Heart left ventricle (tissue), 13 donors: ENCODE results near the gene MRTO4.

Experiments used
- POLR2A ChIP-seq, 2 donors: fragments of 450-650 bp; IDR thresholded peaks; one replicate each; pipeline ENCODE4 v1.6.1; 2017; ENCODE audit warnings: antibody characterized with exemption in 2 of 2, mild to moderate bottlenecking in 2 of 2, moderate library complexity in 2 of 2
- TF ChIP-seq, protein P1 (sequence below), 12 donors: fragments of 200-600 bp; sonication (generic) in 4 of 12; IDR thresholded peaks; one replicate each; pipeline versions ENCODE4 v1.5.0 to v1.8.0; 2018 to 2022; ENCODE audit warnings: antibody characterized with exemption in 12 of 12, mild to moderate bottlenecking in 5 of 12
- donor health status: ischemic (EF 13 %, LVEDD 7.1; RV severe dilation, severe dysfunction).
- donor health status: DM: no; HTN: yes; CAD: no.
- donor health status: DM: no; HTN: no; CAD: no.
- donor health status: ischemic (EF 25% LVEDD 6.9; RV normal size, moderate dysfunction).
- donor health status: ischemic (EF 25% LVEDD 5.7; RV mildly dilated, moderate dysfunction).
- donor health status: ischemic (EF 35%, LVEDD 5.7; RV mildly dilated, moderate dysfunction).
- donor health status: nonischemic (EF 11% LVEDD 7.7; RV severe dilation, severe dysfunction).
- donor health status: DM: yes; HTN: yes; CAD: no.
- donor health status: PGD.
- donor health status: ischemic (EF 29% LVEDD 5.4; RV normal size, mild dysfunction).
- donor health status: nonischemic (EF 23%, LVEDD 6.1; RV moderate dilation, normal function).

DNA sequence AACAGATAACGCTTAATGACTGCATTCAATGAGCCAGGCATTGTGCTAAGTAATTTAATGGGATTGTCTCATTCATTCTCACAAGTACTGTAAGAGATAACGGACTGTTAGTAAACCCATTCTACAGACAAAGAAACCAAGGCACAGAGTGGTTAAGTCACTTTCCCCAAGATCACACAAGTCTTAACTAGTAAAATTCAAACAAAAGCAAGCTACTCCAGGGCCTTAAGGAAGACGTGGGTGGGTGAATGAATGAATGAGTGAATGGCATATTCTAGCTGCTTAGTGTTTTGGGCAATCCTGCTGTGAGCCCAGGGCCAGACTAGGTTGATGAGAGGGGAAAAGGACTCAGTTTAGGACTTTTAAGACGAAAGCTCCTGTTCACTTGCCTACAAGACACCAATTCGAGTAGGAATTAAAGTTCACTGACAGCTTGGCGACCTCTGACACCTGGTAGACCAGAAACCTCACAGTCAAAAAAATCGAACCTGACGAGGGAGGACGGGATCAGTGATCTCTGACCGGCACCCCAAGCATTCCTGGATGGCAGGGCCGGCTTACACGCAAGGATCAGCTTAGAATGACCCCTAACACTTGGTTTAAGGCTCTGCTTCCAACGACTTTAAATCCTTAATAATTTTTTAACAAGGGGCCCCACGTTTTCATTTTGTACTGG is 838 bp upstream of the MRTO4 start:
- TF ChIP-seq, protein P1, sequence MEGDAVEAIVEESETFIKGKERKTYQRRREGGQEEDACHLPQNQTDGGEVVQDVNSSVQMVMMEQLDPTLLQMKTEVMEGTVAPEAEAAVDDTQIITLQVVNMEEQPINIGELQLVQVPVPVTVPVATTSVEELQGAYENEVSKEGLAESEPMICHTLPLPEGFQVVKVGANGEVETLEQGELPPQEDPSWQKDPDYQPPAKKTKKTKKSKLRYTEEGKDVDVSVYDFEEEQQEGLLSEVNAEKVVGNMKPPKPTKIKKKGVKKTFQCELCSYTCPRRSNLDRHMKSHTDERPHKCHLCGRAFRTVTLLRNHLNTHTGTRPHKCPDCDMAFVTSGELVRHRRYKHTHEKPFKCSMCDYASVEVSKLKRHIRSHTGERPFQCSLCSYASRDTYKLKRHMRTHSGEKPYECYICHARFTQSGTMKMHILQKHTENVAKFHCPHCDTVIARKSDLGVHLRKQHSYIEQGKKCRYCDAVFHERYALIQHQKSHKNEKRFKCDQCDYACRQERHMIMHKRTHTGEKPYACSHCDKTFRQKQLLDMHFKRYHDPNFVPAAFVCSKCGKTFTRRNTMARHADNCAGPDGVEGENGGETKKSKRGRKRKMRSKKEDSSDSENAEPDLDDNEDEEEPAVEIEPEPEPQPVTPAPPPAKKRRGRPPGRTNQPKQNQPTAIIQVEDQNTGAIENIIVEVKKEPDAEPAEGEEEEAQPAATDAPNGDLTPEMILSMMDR (IDR thresholded peaks at IDR 0.05), result no peak
- no peak for TF ChIP-seq POLR2A (IDR thresholded peaks at IDR 0.05)
